ENCODE data around the gene IL15RA.

- no peak for TF ChIP-seq EZH2phosphoT487 (IDR thresholded peaks at IDR 0.05; ENCODE audit: insufficient read depth, low read depth)
- no peak for TF ChIP-seq EZH2 (IDR thresholded peaks at IDR 0.05; ENCODE audit: insufficient read depth, poor library complexity, severe bottlenecking)
Observed at GRCh38 chr10:5945561-5946418, 31.6 kb downstream of the IL15RA start.
